ENCODE measurements around the gene CDHR2.
"Not testable (repeated sequence)": the region's sequence is repeated elsewhere in the genome, so short reads cannot be mapped to it uniquely, and the experiment has no call there.

CDHR2 gene

DNA sequence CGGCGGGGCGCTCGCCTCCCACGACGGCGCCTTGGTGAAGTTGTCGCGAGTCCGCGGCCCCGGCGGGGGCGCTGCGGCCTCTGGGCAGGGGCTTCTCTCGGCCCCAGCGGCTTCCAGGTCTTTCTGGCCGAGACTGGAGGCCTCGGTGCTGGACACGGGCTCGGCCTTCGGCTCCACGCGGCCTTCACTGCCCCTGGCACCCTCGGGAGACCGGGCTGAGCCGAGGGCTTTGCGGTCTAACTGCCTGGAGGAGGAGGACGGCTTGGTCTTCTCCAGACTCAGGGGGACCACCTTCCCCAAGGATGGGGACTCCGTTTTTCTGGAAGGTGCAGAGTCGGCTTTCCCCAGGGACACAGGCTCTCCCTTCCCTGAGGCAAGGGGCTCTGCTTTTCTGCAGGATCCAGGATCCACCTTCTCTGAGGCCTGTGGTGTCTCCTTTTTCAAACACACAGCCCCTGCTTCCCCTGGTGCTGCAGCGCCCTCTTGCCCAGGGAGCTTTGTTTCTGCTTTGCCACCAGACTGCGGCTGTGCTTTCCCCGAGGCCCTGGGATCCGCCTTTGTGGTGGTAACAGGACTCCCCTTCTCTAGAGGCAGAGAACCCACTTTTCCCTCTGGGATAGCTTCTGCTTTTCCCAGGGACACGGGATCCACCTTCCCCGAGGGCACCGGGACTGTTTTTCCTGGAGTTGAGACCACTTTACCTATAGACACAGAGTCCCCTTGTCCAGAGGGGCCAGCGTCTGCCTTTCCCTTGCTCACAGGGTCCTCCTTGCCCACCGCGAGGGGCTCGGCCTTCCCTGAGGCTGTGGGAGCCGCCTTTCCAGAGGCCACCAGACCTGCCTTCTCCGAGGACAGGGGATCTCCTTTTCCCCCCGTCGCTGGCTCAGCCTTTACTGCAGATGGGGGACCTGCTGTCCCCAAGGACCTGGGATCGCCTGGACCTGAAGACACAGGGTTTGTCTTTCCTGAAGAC is 48.6 kb downstream of the CDHR2 start:
- peak overlapping the region; percentile 46; the same call in 1 of the 2 replicates for H3K4me3 ChIP-seq (ENCODE audit: low read depth, low read length)
- no peak overlapping the region for H3K9ac ChIP-seq (ENCODE audit: low read length)
- peaks cover 21% of the 10 kb centered on the region for H3K27me3 ChIP-seq (ENCODE audit: control insufficient read depth, insufficient read depth, low read length)
- H3K27ac ChIP-seq (ENCODE audit: low read depth, low read length): no peak overlapping the region
- H3K9me3 ChIP-seq (ENCODE audit: control insufficient read depth, insufficient read depth, low read depth, low read length): peaks cover under 1% of the 10 kb centered on the region; the same call in 1 of the 2 replicates
- peaks cover 4% of the 10 kb centered on the region; the same call in 1 of the 2 replicates for H3K36me3 ChIP-seq (ENCODE audit: control insufficient read depth, insufficient read depth, low read length)
- H3K4me1 ChIP-seq (ENCODE audit: control insufficient read depth, insufficient read depth, low read length): no peaks in the 10 kb centered on the region

DNA sequence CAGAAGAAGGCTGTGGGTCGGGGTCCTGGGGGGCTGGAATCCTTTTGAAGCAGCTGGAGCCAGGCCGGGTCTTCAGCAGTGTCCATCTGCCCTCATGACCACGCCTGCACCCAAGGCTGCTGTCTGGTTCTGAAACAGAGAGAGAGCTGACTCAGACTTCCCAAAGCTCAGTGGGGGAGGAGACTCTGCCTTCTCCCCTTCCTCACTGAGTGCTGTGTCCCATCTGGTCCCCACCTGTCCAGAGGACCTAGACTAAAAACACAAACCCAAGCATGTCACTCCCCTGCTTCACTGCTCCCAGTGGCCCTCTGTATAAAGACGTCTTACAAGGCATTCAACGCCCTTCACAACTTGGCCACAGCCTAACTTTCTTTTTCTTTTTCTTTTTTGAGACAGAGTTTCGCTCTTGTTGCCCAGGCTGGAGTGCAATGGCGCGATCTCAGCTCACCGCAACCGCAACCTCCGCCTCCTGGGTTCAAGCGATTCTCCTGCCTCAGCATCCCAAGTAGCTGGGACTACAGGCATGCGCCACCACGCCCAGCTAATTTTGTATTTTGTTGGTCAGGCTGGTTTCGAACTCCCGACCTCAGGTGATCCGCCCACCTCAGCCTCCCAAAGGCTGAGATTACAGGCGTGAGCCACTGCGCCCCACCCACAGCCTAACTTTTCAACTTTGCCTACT is 50.7 kb downstream of the CDHR2 start:
- H3K27ac ChIP-seq (ENCODE audit: low read depth, low read length); H3K4me3 ChIP-seq (ENCODE audit: low read depth, low read length); H3K36me3 ChIP-seq (ENCODE audit: control insufficient read depth, insufficient read depth, low read length); H3K4me1 ChIP-seq (ENCODE audit: control insufficient read depth, insufficient read depth, low read length); H3K9me3 ChIP-seq (ENCODE audit: control insufficient read depth, insufficient read depth, low read depth, low read length); H3K9ac ChIP-seq (ENCODE audit: low read length): not testable (repeated sequence)
- peaks cover 21% of the 10 kb centered on the region for H3K27me3 ChIP-seq (ENCODE audit: control insufficient read depth, insufficient read depth, low read length)

DNA sequence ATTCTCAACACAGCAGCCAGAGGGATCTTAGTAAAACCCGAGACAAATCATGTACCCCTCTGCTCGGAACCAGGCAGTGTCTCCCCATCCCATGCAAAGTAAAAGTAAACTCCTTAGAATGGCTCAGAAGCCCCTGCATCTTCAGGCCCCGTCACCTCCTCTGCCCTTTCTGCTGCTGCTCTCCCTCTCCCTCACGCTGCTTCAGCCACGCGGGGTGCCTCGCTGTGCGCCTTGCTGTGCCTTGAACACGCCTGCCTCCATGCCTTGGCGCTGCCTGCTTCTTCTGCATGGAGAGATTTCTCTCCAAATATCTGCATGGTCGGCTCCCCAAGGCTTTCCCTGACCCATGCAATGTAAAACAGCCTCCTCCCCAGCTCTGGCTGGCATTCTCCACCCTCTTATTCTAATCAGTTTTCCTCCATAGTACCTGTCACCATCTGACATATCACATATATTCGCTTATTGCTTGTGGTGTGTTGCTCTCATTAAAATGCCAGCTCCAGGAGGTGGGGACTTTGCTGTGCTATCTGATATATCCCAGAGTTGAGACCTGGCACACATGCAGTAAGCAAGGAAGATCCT is 52.9 kb downstream of the CDHR2 start:
- Histone ChIP-seq H3K27me3 (ENCODE audit: control insufficient read depth, insufficient read depth, low read length) (peaks cover 4% of the 10 kb centered on the region; the same call in 1 of the 2 replicates), H3K4me1 (ENCODE audit: control insufficient read depth, insufficient read depth, low read length) (peaks cover 16% of the 10 kb centered on the region), H3K9ac (ENCODE audit: low read length) (no peak overlapping the region), H3K9me3 (ENCODE audit: control insufficient read depth, insufficient read depth, low read depth, low read length) (no peaks in the 10 kb centered on the region; the same call in 1 of the 2 replicates), H3K27ac (ENCODE audit: low read depth, low read length) (no peak overlapping the region), H3K4me3 (ENCODE audit: low read depth, low read length) (no peak overlapping the region), H3K36me3 (ENCODE audit: control insufficient read depth, insufficient read depth, low read length) (peaks cover 4% of the 10 kb centered on the region; the same call in 1 of the 2 replicates)

DNA sequence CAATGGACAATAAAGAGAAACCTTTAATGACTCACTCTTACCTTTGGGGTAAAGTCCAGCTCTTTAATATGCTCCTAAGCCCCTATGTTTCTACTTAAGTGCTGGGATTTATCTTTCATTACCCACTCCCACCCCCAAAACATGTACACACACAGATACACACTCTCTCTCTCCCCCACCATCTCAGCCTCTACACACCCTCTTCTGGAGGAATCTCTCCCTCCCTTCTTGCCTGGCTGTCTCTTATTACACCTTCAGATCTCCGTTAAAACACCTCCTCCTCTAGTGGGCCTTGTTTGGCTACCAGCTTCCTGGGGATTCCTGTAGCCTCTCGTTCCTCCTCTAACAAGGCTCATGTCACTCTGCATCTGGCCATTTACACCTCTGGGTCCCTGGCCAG is 53.9 kb downstream of the CDHR2 start:
- Histone ChIP-seq H3K9me3 (ENCODE audit: control insufficient read depth, insufficient read depth, low read depth, low read length) (no peaks in the 10 kb centered on the region; the same call in 1 of the 2 replicates), H3K27me3 (ENCODE audit: control insufficient read depth, insufficient read depth, low read length) (0 out of 2 replicates have a peak, but pooled peaks cover 1% of the 10 kb centered on the region), H3K9ac (ENCODE audit: low read length) (no peak overlapping the region), H3K4me1 (ENCODE audit: control insufficient read depth, insufficient read depth, low read length) (peaks cover 16% of the 10 kb centered on the region), H3K4me3 (ENCODE audit: low read depth, low read length) (no peak overlapping the region), H3K27ac (ENCODE audit: low read depth, low read length) (no peak overlapping the region), H3K36me3 (ENCODE audit: control insufficient read depth, insufficient read depth, low read length) (peaks cover 4% of the 10 kb centered on the region; the same call in 1 of the 2 replicates)

DNA sequence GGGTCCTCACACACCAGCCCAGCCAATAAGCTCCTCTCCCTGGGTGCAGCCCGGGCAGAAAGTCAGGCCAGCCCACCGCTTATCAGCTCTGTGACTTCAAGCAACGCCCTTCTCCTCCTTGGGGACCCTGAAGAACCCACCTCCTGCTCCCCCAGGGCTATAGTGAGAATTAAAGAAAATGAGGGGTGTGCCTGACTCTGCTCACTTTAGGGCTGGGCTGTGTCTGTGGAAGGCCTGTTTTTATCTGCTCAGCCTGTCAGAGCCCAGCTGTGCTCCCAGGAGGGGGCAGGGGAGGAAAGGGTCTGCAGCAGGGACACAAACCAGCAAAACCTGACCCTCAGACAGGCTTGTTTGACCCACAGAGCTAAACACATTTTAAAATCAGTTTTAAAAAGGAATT is 56.9 kb downstream of the CDHR2 start:
- Histone ChIP-seq H3K27me3 (ENCODE audit: control insufficient read depth, insufficient read depth, low read length) (peaks cover 19% of the 10 kb centered on the region), H3K36me3 (ENCODE audit: control insufficient read depth, insufficient read depth, low read length) (no peaks in the 10 kb centered on the region), H3K9me3 (ENCODE audit: control insufficient read depth, insufficient read depth, low read depth, low read length) (no peaks in the 10 kb centered on the region), H3K4me3 (ENCODE audit: low read depth, low read length) (no peak overlapping the region), H3K27ac (ENCODE audit: low read depth, low read length) (no peak overlapping the region), H3K4me1 (ENCODE audit: control insufficient read depth, insufficient read depth, low read length) (peaks cover 20% of the 10 kb centered on the region), H3K9ac (ENCODE audit: low read length) (no peak overlapping the region)

DNA sequence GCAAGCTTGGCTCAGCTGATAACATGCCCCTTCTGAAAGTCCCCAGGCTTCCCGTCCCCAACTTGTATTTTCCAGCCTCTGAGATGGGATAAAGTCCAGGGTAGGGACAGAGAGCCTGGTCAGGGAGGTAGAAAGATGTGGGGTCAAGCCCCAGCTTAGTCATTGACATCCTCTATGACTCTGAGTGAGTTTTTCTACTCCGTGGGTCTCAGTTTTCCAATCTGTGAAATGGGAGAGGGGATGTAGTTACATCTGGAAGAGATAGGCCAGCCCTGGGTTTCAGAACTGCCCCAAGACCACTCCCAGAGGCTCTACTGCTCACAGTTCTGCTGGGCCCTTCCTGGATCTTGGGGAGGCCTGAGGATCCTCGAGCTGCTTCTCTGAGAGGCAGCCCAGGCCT is 57.7 kb downstream of the CDHR2 start:
- H3K36me3 ChIP-seq (ENCODE audit: control insufficient read depth, insufficient read depth, low read length): no peaks in the 10 kb centered on the region

DNA sequence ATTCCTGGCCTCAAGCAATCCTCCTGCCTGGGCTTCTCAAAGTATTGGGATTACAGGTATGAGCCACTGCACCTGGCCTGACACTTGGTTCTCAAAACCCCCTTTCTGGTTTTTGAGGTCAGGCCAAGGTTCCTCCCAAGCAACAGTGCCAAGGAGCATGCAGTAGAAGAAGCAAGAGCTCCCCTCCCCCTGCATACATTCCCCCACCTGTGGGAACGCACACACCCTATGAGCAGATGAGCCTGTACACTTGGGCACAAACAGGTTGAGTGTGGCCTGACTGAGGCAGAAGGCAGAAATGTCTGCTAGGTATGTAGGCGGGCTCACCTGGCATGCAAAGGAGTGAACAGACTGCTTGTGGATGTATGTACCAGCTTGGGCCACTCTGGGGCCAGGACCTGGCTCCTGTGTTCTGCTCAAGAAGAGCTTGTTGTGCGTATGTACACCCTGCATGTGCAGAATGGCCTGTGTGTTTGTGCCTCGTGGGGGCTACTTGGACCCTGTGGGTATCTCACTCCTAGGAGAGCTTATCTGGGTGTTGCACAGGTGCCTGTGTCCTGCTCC is 59.1 kb downstream of the CDHR2 start:
- Histone ChIP-seq H3K36me3 (ENCODE audit: control insufficient read depth, insufficient read depth, low read length) (no peaks in the 10 kb centered on the region), H3K4me3 (ENCODE audit: low read depth, low read length) (no peak overlapping the region), H3K9me3 (ENCODE audit: control insufficient read depth, insufficient read depth, low read depth, low read length) (no peaks in the 10 kb centered on the region), H3K27me3 (ENCODE audit: control insufficient read depth, insufficient read depth, low read length) (peaks cover 23% of the 10 kb centered on the region), H3K9ac (ENCODE audit: low read length) (no peak overlapping the region), H3K27ac (ENCODE audit: low read depth, low read length) (no peak overlapping the region), H3K4me1 (ENCODE audit: control insufficient read depth, insufficient read depth, low read length) (peaks cover 21% of the 10 kb centered on the region)

More for the DNA sequence above, 57.7 kb downstream of the CDHR2 start:
- Histone ChIP-seq H3K9me3 (ENCODE audit: control insufficient read depth, insufficient read depth, low read depth, low read length) (no peaks in the 10 kb centered on the region), H3K27ac (ENCODE audit: low read depth, low read length) (no peak overlapping the region), H3K9ac (ENCODE audit: low read length) (no peak overlapping the region), H3K4me3 (ENCODE audit: low read depth, low read length) (no peak overlapping the region), H3K4me1 (ENCODE audit: control insufficient read depth, insufficient read depth, low read length) (peaks cover 20% of the 10 kb centered on the region), H3K27me3 (ENCODE audit: control insufficient read depth, insufficient read depth, low read length) (peaks cover 20% of the 10 kb centered on the region)

DNA sequence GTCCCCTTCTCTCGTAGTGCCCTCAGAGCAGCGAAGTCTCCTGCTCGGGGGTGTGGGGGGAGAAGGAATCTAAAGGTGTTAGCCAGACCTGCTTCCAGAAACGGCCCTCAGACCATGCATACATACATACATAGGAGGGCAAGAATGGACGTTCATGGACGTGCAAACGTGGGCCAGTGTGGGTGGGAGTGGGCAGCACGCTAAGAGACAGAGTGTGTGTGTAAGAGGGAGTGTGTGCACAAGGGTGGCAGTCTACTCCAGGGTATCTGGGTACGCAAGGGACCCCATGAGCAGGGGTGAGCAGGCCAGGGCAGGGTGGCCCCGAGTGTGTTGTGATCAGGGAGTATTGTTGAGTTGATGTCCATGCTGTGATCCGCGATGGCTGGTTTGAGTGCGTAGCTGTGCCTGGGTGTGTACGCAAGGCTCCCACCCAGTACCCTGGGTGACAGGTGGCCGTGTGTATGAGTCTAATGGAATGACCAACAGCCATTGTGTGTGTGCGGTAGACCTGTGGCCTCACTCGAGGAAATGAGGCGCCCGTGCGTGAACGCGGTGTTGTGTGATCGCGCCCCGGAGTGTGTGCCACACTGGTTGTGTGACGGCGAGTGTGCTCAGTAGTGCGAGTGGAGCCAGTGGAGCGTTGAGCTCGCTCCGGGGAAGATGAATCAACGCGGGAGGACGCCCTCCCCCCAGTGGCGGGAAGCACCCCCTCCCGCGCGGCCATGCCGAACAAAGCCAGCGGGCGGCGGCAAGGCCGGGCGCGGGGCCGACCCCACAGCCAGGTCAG is 60.0 kb downstream of the CDHR2 start:
- Histone ChIP-seq H3K27ac (ENCODE audit: low read depth, low read length) (no peak overlapping the region), H3K9ac (ENCODE audit: low read length) (peak overlapping the region; percentile 67), H3K9me3 (ENCODE audit: control insufficient read depth, insufficient read depth, low read depth, low read length) (no peaks in the 10 kb centered on the region), H3K36me3 (ENCODE audit: control insufficient read depth, insufficient read depth, low read length) (no peaks in the 10 kb centered on the region), H3K4me3 (ENCODE audit: low read depth, low read length) (peak overlapping the region; percentile 69), H3K27me3 (ENCODE audit: control insufficient read depth, insufficient read depth, low read length) (peaks cover 27% of the 10 kb centered on the region), H3K4me1 (ENCODE audit: control insufficient read depth, insufficient read depth, low read length) (peaks cover 17% of the 10 kb centered on the region)

DNA sequence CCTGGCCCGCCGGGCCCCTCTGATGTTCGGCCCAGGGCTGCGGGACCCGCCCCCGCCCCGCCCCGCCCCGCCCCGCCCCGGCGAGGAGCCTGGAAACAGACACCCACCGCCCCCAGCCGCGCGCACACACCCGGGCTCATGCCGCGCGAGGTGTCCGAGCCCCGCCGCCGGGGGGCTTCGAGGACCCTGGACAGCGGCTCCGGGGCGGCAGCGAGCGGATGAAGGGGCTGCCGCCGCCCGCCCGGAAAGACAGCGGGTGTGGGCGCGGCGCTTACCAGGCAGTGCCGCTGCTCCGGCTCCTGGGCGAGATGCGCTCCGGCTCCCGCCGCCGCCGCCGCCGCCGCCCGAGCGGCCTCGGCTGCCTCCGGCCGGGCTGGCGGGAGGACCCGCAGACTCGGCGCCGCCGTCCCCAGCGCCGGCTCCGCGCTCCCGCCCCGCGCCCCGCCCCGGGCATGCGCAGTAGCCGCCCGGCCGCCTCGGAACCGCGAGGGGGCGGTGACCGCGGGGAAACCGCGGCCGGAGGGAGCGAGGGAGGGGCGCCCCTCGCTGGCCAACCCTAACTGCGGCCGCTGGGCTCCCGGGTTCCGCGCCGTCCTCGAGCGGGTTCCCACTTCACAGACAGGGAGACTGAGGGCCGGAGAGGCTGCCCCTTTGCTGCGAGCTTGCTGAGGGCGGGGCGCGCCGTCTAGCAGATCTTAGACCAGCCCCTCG is 60.7 kb downstream of the CDHR2 start, which contains the start of gene GPRIN1:
GPRIN1 (minus strand) TSS at position 433 of the 711 bp plus-strand sequence. CDS start 10,322 bp downstream, outside the sequence.
- peaks cover 27% of the 10 kb centered on the region for H3K27me3 ChIP-seq (ENCODE audit: control insufficient read depth, insufficient read depth, low read length)
- H3K4me1 ChIP-seq (ENCODE audit: control insufficient read depth, insufficient read depth, low read length): peaks cover 17% of the 10 kb centered on the region
- peak within 1 kb of the TSS; percentile 67 for H3K9ac ChIP-seq (ENCODE audit: low read length)
- peak within 1 kb of the TSS; percentile 69 for H3K4me3 ChIP-seq (ENCODE audit: low read depth, low read length)
- no peaks in the 10 kb centered on the region for H3K36me3 ChIP-seq (ENCODE audit: control insufficient read depth, insufficient read depth, low read length)
- no peak within 1 kb of the TSS for H3K27ac ChIP-seq (ENCODE audit: low read depth, low read length)
- H3K9me3 ChIP-seq (ENCODE audit: control insufficient read depth, insufficient read depth, low read depth, low read length): no peaks in the 10 kb centered on the region

Measured in HUES6 (cell line).